GM21447 (cell line): Measurements from ENCODE around the gene GPHA2.
"Not testable (repeated sequence)": the region's sequence is repeated elsewhere in the genome, so short reads cannot be mapped to it uniquely, and the experiment has no call there.

Experiments
- ATAC-seq: cut with Tn5 transposase; IDR thresholded peaks from one replicate; pipeline ENCODE4 v1.9.1; 2021; ENCODE audit not compliant: unreplicated experiment

The GPHA2 gene, protein sequence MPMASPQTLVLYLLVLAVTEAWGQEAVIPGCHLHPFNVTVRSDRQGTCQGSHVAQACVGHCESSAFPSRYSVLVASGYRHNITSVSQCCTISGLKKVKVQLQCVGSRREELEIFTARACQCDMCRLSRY

GRCh38 chr11:64935359-64936081 is at the start of gene GPHA2:
Gene GPHA2 (minus strand): TSS chr11:64935893. CDS start chr11:64935460, 433 bp downstream.
- no peak for ATAC-seq

DNA sequence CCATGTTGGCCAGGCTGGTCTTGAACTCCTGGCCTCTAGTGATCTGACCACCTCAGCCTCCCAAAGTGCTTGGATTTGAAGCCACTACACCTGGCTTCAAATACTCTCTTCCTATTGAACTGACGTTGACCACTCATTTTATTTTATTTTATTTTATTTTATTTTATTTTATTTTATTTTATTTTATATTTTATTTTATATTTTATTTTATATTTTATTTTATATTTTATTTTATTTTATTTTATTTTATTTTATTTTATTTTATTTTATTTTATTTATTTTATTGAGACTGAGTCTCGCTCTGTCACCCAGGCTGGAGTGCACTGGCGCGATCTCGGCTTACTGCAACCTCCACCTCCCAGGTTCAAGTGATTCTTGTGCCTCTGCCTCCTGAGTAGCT is 47.6 kb upstream of the GPHA2 start:
- not testable (repeated sequence) for ATAC-seq

DNA sequence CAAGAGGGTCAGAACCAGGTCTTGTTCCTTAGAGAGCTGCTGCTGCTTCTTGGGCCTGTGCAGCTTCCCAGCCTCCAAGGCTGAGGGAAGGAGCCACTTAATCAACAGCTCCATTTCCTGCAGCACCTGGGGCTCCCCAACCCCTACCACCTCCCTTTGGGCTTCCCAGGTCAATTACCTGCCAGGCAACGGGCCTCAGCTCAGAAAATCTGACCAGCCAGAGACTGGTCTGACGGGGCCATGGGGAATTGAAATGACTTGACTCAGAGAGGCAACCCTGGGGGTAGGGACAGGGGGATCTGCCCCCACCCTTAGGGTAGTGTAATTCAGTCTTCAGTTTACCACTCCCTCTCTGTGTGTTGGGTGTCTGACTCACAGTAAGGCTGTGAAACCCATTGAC is 41.0 kb upstream of the GPHA2 start:
- ATAC-seq: no peak

DNA sequence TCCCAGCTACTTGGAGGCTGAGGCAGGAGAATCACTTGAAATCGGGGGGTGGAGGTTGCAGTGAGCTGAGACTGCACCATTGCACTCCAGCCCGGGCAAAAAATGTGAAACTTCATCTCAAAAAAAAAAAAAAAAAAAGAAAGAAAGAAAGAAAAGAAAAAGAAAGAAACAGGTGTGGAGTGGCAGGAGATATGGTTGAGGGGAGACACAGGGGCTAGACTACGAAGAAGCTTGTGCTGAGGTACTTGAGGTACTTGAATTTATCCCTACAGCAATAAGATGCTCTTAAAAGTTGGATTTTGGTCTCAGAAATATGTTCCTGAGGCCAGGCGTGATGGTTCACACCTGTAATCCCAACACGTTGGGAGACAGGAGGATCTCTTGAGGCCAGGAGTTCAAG is 38.4 kb upstream of the GPHA2 start:
- ATAC-seq: no peak

DNA sequence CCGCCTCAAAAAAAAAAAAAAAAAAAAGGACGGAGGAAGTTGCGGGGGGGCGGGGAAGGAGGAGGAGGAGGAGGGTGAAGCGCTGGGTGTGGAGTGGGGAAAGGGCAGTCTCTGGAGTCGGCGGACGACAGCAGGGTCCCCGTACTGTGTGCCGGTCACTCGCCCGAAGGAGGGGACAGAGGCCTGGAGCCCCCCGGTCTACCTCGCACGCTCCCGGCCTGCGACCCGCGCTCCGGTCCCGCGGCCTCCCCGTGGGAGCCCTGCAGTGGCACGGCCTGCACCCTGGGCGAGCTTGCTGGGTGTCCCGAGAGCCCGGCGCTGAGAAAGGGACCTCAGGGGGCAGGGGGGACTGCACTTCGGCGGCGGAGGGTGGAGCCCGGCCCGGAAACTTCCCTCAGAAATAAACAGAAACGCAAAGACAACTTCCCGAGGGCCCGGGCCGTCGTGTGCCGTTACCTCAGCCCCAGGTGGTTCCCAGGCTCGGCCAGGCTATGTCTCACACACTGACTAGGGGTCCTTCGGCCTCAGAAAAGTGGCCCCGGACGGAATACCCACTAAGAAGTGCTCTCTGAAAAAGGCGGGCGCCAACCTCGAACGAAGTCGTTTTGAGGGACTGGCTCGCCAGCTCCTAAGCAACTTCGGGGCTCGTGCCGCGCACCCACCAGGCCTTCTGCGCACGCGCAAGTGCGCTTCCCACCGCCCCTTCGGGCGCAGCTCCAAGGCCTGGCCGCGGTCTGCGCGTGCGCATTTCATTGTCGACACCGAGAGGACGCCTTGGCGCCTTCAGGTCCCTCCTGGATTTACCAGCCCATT is 35.9 kb upstream of the GPHA2 start, which contains the start of gene MAJIN:
TSS of gene MAJIN (minus strand) at position 688 of the 813 bp plus-strand sequence. CDS start 12,703 bp downstream, outside the sequence.
- ATAC-seq: no peak

- no peak for ATAC-seq
These were observed 35.0 kb upstream of the GPHA2 start for GRCh38 chr11:64970731-64971151.

- no peak for ATAC-seq
These were observed 33.5 kb upstream of the GPHA2 start for GRCh38 chr11:64969209-64969608.

DNA sequence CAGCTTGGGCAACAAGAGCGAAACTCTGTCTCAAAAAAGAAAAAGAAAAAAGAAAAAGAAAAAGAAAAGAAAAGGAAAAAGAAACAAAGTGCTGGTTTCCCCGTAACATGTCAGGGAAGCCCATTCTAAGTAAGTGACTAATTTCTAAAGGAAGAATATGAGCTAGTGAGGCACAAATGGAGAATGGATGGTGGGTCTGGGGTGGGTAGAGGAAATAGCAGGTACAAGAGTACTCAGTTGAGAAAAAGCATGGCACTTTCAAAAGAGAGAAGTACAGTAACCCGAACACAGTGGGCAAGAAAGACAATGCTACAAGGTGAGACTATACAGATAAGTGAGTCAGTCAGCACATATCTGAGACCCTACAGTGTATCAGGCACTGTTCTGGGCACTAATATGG is 31.7 kb upstream of the GPHA2 start:
- ATAC-seq: no peak

DNA sequence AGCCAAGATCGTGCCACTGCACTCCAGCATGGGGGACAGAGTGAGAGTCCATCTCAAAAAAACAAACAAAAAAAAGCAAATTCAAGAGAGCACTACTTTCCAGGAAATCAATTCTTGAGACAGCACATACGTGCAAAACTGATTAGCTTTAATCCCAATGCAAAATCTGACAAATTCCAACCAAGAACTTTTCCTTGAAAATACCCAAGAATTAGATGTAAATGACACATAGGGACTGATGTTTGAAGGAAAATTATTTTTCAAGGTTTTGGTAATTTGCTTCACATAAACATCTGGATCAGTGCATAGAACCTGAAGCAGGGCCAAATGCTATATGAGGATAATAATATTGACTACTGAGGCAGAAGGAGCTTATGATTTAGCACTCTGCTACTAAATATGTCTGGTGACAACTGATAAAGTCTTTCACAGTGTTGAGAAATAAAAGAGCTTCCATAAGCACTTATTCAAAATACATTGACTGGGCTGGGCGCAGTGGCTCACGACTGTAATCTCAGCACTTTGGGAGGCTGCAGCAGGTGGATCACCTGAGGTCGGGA is 27.5 kb upstream of the GPHA2 start:
- no peak for ATAC-seq

GRCh38 chr11:64960719-64961118 is 25.0 kb upstream of the GPHA2 start:
- ATAC-seq: no peak

DNA sequence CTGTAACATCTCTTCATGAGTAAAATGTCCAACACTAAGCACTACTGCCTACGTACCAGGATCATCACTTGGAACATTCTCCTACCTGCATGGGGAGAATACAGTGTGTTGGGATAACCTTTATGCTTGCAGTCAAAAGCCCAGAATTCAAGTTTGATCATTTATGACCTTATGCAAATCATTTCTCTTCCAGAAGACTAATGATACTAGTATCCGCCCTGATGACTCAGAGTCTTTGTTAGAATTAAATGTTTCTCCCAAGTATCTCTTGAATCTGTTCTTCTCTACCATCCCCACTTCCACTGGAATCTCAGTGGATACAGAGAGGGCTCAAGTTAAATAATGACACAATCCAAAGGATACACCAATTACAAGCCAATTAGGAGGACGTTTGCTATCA is 23.8 kb upstream of the GPHA2 start:
- no peak for ATAC-seq

GRCh38 chr11:64954201-64954600 is 18.5 kb upstream of the GPHA2 start:
- ATAC-seq: no peak

DNA sequence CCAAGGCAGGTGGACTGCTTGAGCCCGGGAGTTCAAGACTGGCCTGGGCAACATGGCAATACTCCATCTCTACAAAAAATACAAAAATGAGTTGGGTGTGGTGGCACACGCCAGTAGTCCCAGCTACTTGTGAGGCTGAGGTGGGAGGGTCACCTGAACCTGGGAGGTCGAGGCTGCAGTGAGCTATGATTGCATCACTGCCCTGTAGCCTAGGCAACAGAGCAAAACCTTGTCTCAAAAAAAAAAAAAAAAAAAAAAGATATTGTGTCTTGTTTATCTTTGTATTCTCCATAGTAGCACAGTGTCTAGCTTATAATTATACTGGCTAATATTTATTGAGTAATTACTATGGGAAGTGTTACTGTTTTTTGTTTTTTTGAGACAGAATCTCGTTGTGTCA is 15.8 kb upstream of the GPHA2 start:
- ATAC-seq: no peak

- no peak for ATAC-seq
These were observed 11.6 kb upstream of the GPHA2 start for GRCh38 chr11:64947208-64947814.

- no peak for ATAC-seq
These were observed 846 bp upstream of the GPHA2 start for GRCh38 chr11:64936539-64936938.

- ATAC-seq: no peak
These were observed 873 bp downstream of the GPHA2 start for GRCh38 chr11:64934682-64935358.

DNA sequence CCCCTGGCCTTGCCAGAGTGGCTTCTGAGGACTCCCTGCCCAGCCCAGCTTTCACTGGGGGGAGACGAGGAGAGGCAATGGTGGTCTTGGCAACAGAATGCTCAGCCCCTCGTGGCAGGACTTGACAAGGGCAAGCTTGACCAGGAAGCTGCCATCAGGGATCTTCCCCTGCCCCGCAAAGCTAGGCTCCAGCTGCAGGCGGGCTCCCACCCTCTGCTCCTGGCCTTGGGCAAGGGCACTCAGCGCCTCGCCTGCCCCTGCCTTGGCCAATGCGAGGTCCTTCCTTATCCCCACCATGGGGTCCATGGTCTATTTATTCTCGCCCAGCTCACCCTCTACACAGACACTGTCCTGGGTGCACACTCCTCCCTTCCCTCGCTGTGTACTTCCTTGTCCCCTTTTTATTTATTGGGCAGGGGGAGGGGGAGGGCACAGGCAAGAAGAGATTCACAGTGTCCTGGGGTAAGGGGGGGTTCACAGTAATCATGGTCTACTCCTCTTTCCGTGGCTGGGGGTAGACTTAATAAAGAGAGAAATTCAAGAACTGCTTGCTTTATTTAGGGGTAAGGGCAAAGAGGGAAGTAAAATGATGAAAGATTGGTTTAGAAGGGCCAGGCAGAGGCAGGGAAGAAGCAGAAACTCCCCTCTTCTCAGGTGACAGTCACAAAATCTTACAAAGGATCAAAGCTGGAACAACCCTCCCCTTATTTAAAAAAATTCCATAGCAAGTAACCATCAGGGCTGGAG is 1.6 kb downstream of the GPHA2 start:
- ATAC-seq: no peak

DNA sequence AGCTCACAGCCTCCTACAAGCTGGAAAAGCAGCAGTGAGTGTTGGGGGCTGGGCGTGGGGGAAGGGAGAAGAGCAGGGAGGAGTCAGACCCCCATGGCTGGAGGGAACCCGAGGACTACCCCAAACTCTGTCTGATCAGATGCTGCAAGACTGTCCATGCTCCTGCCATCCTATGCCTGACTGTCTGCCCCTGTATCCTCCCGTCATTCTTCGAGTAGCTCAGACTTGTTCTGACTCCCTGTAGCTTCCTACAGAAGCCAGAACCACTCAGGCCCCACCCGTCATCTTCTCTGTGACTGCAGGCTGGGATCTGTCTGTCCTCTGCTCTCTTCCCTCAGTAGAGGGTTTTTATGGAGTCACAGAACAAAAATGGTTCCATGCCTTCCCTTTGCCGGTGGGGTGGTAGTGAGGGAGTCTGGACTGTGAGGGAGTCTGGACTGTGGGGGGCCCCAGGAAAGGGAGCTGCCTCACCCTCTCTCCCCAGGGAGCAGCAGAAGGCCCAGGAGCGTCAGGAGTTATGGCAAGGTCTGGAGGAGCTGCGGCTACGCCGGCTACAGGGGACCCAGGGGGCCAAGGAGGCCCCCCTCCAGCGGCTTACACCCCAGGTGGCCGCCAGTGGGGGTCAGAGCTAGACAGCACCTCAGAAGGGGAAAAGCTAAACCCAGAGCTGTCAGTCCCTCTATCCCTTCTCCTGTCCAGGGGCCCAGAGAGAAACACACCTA is 2.3 kb downstream of the GPHA2 start:
- ATAC-seq: no peak

DNA sequence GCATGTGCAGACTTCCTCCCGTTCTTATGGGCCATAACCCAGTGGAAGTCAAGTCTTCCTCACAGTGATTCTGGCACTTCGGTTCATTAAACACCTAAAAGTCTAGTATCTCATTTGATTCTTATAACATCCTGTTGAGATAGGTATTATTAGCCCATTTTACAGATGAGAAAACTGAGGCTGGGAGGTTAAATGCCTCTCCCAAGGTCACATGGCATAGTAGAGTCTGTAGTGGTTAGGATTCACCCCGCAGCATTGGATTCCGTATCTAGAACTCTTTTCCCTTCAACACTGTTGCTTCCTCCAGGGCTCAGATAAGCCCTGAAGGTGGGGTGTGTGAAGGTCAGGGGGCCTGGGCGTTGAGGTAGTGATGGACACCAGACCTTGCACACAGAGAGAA is 3.4 kb downstream of the GPHA2 start:
- no peak for ATAC-seq
